22Rv1 (cell line): ENCODE measurements around the gene STX18.
"Not testable (repeated sequence)": the region's sequence is repeated elsewhere in the genome, so short reads cannot be mapped to it uniquely, and the experiment has no call there.

Source experiments
- H3K27ac ChIP-seq: fragments of 450-650 bp; 2 replicates; pipeline ENCODE4 v1.5.1; 2017
- ZFX ChIP-seq: fragments of 450-650 bp; IDR thresholded peaks from 2 replicates; pipeline ENCODE4 v1.6.1; 2017; ENCODE audit warnings: antibody characterized with exemption, borderline replicate concordance
- TF ChIP-seq, protein P1 (sequence below): fragments of 450-650 bp; IDR thresholded peaks from 2 replicates; pipeline ENCODE4 v1.5.1; 2017; ENCODE audit warnings: mild to moderate bottlenecking

Gene STX18

GRCh38 chr4:4425696-4426095, 116.2 kb downstream of the STX18 start:
- no peak for TF ChIP-seq ZFX
- TF ChIP-seq, protein P1, sequence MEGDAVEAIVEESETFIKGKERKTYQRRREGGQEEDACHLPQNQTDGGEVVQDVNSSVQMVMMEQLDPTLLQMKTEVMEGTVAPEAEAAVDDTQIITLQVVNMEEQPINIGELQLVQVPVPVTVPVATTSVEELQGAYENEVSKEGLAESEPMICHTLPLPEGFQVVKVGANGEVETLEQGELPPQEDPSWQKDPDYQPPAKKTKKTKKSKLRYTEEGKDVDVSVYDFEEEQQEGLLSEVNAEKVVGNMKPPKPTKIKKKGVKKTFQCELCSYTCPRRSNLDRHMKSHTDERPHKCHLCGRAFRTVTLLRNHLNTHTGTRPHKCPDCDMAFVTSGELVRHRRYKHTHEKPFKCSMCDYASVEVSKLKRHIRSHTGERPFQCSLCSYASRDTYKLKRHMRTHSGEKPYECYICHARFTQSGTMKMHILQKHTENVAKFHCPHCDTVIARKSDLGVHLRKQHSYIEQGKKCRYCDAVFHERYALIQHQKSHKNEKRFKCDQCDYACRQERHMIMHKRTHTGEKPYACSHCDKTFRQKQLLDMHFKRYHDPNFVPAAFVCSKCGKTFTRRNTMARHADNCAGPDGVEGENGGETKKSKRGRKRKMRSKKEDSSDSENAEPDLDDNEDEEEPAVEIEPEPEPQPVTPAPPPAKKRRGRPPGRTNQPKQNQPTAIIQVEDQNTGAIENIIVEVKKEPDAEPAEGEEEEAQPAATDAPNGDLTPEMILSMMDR, result no peak

DNA sequence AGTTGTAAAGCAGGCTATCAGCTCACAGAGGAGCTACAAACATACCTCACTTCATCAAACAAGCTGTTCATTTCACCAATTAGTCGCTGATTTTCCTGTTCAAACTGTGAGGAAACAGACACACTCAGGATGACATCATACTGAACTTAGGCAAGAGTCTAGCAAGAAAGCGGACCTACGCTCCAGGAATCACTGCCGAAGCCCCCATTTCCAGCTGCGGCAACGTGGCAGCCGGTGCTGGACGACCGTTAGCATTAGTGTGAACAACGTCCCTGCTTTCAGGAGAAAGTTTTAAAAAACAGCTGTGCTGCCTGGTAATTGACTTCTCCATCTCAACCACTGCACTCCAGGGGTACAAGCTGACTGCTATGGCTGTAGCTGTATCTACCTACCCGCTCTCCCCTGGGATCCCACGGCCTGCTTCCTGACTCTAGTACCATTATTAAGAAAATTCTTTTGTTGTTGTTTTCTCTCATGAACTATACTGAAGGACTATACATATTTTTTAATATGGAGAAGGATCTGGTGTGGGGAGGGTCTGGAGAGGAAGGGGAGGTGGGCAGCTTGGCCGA, 116.6 kb downstream of the STX18 start:
- no peak overlapping the region for H3K27ac ChIP-seq
- TF ChIP-seq, protein P1, result no peak
- TF ChIP-seq ZFX, result no peak

More at GRCh38 chr4:4425696-4426095, 116.2 kb downstream of the STX18 start:
- H3K27ac ChIP-seq, result no peak overlapping the region

GRCh38 chr4:4424499-4425115, 117.2 kb downstream of the STX18 start:
- TF ChIP-seq, protein P1, result no peak
- TF ChIP-seq ZFX, result no peak
- H3K27ac ChIP-seq, result no peak overlapping the region

DNA sequence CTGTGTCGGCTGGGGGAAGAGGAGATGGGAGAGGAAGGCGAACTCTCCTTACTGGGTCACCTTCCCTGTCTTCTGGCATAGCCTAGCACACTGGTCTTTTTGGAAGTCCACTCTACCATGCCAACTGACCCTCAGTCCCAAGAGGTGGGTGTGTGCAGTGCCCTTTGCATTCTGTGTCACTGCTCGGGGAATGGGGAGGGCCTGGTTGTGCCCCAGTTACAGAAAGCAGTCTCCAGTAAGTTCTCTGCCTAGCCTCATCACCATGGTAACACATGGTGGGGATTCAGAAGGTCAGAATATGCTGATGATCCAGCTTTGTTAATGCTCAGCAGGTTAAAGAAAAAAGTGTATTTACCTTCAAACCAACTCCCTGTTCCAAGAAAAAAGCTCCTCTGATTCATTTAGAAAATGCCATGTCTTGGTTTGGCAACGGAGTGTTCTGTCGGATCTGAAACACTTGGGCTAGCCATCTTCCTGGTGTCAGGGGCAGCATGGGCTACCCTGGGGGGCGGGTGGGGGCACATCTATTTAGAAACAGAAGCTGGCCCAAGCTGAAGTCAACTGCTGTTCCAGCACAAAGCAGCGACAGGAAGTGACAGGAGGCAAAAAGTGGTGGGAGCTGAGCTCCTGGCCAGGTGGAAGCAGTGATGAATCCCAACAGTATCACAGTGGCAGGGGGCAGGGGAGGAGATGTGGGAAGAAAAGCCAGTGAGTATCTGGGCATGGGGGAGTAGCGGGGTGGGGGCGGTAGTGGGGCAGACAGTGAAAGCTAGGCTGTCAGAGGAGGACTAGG, 117.9 kb downstream of the STX18 start:
- TF ChIP-seq, protein P1, result no peak
- TF ChIP-seq ZFX, result no peak
- H3K27ac ChIP-seq, result no peak overlapping the region

DNA sequence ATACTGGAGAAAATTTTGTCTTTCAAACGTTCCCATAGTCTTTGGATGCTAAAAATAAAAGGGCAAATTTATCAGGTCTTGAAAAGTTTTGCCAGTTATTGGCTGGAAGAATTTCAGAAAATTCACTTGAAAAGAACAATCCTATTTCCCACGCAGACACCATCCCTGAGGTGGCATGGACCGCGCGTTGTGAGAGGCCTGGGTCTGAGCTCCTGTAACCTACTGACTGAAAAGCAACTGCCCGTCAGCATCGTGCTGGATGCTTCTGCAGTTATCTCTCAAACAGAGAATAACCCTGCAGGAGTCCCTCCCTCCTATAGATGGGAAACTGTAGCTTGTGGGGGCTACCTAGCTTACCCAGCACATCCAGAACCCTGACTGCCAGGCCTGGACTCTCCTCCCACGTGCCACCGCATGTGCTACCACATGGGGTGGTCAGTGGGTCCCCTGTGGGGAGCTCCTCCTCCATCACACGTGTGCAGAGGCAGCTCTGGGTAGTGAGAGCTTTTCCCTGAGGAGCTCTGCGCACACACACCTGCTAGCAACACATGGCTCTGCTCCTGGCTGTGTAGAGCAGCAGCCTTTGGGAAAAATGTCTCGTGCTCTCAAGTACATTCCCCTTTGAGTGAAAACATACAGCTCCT, 118.9 kb downstream of the STX18 start:
- TF ChIP-seq ZFX, result no peak
- TF ChIP-seq, protein P1, result no peak
- H3K27ac ChIP-seq, result no peak overlapping the region

DNA sequence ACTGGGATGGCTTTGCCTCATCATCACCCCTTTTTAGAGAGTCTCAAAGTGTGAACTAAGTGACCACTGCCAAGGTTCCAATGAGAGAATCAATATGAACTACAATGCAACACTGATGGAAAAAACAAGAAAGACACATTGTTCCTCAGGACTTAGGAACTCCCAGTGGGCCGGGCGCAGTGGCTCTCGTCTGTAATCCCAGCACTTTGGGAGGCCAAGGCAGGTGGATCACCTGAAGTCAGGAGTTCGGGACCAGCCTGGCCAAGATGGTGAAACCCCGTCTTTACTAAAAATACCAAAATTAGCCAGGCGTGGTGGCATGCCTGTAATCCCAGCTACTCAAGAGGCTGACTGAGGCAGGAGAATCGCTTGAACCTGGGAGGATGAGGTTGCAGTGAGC, 119.7 kb downstream of the STX18 start:
- not testable (repeated sequence) for H3K27ac ChIP-seq

GRCh38 chr4:4421356-4421755, 120.5 kb downstream of the STX18 start:
- no peak overlapping the region for H3K27ac ChIP-seq
- TF ChIP-seq ZFX, result no peak
- TF ChIP-seq, protein P1, result no peak
